GM12892 (cell line): ENCODE results near the gene FBXO15.

Source experiments
- DNase-seq: peaks from one replicate; pipeline ENCODE4 v3.0.0; 2011; ENCODE audit not compliant: insufficient read length
- FAIRE-seq: peaks from 2 replicates; lab custom pipeline; 2011; peaks lifted over from hg19 to GRCh38; lab: Jason Lieb, UNC
- POLR2A ChIP-seq: IDR thresholded peaks from 2 replicates; pipeline ENCODE4 v1.6.1; 2011; ENCODE audit warnings: low read depth, low read length, control low read depth
- POLR2AphosphoS5 ChIP-seq: IDR thresholded peaks from 2 replicates; pipeline ENCODE4 v1.6.1; 2011; ENCODE audit warnings: low read depth, low read length, control low read depth
- TAF1 ChIP-seq: IDR thresholded peaks from 2 replicates; pipeline ENCODE4 v1.6.1; 2011; ENCODE audit warnings: low read depth, mild to moderate bottlenecking, control low read depth, low read length, borderline replicate concordance

Gene FBXO15

DNA sequence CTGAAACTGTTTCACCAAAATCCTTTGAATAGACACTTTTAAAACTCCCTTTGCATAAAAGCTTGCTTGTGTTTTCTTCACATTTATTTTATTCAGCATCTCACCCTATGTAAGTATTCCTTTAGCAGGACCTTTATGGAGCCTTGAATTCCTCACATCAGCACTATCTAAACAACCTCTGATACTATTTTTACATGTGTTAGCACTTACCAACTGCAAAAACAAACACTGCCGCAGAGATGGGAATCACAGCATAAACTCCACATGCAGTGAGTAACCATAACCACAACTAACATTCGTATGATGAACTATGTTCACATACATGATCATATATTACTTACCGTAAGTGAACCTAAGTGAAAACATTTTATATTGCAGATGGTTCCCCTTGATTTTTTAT, 15.4 kb downstream of the FBXO15 start:
- TF ChIP-seq POLR2A (no peak), POLR2AphosphoS5 (no peak), TAF1 (no peak)
- FAIRE-seq = no peak
- no peak for DNase-seq

DNA sequence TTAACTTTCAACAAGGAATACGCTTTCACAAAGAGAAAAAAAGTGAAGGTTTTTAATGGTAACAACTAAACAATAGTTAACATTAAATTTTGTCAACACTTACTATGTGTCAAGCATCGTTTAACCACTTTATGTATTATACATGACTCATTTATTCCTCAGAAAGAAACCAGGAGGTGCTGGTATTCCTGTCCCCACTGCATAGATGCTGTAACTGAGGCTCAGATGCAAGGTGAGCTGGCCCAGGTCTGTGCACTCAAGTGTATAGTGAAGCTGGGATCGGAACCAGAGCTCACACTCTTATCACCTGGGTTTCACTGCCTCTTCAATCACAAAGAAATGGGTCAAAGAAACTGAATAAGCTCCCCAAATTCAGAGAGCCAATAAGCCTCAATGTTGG, 16.5 kb downstream of the FBXO15 start:
- DNase-seq = no peak
- FAIRE-seq = no peak
- no peak for TF ChIP-seq POLR2AphosphoS5
- TF ChIP-seq TAF1 = no peak
- no peak for TF ChIP-seq POLR2A

DNA sequence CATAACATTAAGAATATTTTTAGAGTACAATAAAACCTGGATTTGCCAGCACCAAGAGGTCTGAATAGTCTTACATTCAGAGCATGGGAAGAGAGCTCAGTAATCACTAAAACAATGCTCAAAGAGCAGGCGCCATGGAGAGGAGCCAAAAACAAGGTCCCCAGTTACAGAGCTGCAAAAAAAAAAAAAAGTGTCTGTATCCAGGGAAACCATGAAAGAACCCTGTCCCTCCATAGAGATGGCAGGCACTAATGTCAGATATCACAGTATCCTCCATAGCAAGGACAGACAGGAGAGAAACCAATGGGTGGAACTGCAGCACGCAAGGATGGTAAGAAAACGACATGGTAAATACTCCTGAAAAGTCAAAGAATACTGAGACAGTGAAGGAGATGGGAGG, 19.5 kb downstream of the FBXO15 start:
- no peak for TF ChIP-seq POLR2AphosphoS5
- TF ChIP-seq TAF1 = no peak
- no peak for TF ChIP-seq POLR2A
- FAIRE-seq = no peak

DNA sequence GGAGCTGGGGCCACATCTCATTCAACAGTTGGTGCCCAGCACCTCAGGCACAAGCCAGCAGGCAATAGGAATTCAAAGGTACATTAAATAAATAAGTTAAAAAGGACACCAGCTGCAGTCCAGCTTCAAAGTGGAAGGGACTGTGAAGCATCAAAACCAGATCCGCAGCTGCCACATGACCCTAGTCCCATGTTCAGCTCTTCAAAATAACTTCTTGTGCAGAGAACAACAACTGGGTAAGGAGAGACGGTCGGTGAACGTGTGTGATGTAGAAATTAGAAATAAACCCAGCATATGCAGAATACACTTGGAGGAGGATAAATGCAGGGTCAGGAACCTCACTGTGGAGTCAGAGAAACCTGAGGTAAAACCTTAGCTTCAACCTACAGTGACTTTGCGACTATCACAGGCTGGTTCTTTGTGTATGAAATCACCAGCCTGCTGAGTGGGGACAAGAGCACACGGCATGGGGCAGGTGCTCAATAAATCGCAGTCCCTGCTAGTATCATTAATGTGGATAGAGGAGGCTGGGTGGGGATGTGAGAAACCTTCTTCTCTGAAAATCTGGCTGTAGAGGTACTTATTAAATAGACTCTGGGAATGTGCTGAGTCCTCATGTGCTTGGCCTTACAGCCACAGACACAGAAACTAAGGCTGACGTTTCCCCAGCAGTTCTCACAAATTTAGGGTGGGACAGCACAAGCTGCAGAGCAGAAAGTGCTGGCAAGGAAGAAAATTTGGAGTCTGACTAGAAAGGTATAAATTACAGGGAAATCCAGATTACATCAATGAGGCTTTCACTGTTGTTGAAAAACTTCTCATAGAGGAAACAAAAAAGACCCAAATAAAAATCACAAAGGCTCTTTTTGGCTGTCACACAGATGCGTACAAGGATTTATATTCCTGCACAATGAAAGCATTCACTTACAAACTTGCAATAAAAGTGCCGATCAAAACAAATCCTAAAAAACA, 20.7 kb downstream of the FBXO15 start:
- no peak for TF ChIP-seq TAF1
- no peak for TF ChIP-seq POLR2AphosphoS5
- TF ChIP-seq POLR2A = no peak
- FAIRE-seq (no peak), DNase-seq (no peak)

More for the DNA sequence above, 19.5 kb downstream of the FBXO15 start:
- DNase-seq = no peak

DNA sequence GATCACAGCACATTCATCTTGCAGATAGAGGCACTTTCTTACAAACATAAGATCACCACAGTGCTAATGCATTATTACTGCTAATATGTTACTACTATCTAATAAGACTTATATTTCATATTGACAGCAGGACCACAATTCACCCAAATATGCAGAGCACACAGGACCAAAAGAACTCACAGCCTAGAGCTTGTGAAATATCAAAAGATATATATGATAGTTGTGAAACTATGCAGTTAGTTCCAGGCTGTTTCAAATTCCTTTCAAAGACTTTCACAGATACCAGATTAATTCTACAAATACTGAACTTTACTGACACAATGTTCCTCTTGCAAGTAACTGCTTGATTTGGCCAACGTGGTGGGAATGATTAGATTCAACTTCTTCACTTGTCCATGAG, 23.0 kb downstream of the FBXO15 start:
- TF ChIP-seq POLR2A (no peak), TAF1 (no peak)
- no peak for DNase-seq
- no peak for FAIRE-seq

DNA sequence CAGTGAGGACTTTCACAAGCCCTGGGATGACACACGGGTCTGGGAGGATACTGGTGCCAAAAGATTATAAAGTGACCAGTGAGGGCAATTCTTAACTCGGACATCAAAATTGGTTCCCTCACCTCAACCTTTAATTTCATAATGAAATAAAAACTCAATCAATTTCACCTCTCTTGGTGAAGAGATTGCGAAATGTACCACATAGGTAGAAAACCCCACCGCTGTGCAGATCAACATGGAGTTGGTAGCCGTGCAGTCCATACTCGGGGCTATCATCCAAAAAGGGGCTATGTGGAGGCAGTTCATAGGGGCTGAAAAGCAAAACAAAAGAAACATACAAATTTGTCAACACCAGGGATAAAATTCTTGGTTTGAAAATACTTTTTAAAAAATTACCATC, 24.4 kb downstream of the FBXO15 start:
- TF ChIP-seq POLR2A = no peak
- no peak for TF ChIP-seq TAF1
- TF ChIP-seq POLR2AphosphoS5 = no peak
- FAIRE-seq (no peak), DNase-seq (no peak)

DNA sequence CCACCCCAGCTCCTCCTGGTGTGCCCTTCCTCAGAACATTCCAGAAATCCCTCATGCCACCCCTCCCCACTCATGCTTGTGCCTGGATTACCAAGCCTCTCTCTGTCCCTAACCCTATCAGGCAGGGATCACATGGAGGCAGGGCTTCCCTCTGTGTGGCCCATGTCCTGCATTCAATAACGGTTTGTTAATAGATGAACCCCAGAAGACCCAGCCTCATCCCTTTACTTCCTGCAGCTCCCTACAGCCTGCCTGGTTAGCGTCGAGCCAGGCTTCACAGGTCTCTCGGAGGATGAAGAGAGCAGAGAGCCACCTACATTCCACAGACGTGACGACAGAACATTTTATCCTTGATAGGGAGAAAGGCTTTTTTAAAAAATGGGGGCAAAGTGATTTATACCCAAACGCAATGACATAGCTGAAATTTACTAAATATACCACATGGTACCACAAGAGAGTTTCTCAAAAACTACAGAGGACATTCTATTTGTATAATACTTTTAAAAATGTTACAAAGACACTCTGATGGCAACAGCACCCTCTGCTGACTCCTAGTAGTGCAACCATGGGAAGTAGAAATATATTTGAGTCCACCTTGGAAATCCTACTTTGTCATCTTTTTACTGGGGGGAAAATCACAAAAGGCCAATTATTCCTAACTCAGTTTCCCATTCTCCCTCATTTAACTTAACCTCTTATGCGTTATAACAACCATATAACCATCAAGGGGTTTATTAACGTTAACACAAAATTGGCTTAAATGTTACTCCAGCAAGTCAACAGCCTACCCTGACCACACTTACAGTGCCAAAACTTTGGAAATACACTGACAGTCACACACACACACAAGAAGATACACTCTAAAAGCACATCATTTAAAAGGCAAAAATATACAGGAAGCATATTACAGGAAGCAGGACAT, 30.7 kb downstream of the FBXO15 start:
- FAIRE-seq = no peak
- no peak for TF ChIP-seq TAF1
- no peak for DNase-seq

DNA sequence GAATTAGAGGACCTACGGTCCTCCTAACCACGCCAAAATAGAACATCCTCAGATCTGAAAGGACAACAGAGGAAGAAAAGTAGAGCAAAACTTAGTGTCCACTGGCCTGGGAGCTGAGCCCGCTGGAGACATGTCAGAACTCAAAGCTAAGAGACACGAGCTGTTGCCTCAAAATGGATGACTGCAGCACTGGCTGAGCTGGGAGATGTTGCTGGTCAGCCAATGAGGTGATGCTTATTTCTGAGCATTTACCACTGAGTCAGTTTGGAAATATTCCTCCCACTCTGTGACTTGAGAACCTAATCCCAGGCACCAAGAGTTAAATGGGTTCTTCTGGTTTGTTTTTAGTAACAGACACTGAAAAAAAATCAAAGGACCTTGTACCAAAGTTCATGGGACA, 32.6 kb downstream of the FBXO15 start:
- no peak for DNase-seq
- no peak for FAIRE-seq
- TF ChIP-seq POLR2A (no peak), POLR2AphosphoS5 (no peak), TAF1 (no peak)

DNA sequence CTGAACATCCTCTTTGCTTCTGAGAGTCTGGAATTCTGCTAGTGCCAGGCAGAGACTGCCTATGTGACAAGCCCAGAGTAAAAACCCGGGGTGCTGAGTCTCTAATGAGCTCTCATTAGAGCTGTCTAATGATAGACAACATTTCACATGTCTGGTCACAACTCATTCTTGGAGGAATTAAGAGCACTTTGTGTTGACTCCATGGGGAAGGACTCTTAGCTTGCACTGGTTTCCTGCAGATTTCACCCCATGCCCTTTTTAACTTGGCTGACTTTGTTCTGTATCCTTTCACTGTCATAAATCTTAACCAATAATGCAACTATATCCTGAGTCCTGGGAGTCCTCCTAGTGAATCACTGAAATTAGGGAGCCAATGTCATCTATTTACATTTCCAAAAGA, 33.5 kb downstream of the FBXO15 start:
- FAIRE-seq (no peak), DNase-seq (no peak)
- TF ChIP-seq POLR2A (no peak), POLR2AphosphoS5 (no peak)

DNA sequence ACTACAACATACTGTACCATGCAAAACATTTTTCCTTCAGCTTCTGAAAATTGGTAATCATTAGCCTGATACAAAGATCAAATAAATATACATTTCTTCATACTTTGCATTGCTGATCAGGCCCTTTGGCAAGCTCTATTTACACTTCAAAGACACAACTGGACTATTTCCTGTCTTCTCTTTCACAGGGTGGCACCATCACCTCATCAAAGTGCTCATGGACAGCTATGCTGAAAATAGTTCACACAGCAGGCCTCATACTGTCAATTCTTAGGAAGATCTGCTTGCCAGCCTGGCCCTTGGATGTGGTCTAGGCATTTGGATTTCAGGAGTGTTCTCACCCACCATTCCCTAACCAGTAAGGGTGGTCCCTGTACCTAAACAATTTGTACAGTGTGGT, 33.9 kb downstream of the FBXO15 start:
- no peak for FAIRE-seq

DNA sequence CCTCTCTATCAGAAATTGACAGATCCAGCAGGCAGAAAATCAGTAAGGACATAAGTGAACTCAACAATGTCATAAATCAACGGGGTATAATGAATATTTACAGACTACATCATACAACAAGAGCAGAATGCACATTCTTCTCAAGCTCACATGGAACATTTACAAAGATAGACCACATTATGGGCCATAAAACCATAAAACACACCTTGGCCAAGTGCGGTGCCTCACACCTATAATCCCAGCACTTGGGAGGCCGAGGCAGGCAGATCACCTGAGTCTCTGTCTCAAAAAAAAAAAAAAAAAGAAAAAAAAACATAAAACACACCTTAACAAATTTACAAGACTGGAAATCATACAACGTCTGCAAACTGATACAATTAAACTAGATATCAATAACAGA, 36.7 kb downstream of the FBXO15 start:
- DNase-seq (no peak), FAIRE-seq (no peak)
- TF ChIP-seq TAF1 (no peak), POLR2AphosphoS5 (no peak), POLR2A (no peak)

More for the DNA sequence above, 33.9 kb downstream of the FBXO15 start:
- no peak for DNase-seq
- TF ChIP-seq POLR2AphosphoS5 = no peak
- no peak for TF ChIP-seq TAF1
- no peak for TF ChIP-seq POLR2A

DNA sequence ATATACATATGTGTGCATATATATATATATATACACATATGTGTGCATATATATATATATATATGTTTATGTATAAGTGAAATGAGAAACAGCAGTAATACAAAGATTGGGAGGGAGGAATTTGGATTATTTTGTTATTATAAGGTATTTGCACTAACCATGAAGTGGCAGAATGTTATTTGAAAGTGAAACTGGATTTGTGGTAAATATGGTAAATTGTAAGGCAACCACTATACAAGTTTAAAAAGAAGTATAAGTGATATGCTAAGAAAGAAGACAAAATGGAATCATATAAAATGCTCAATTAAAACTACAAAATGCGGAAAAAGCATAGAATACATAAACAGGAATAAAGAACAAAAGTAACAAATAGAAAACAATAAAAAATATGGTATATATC, 37.5 kb downstream of the FBXO15 start:
- no peak for DNase-seq
- FAIRE-seq = no peak
- no peak for TF ChIP-seq POLR2AphosphoS5
- TF ChIP-seq POLR2A = no peak
- TF ChIP-seq TAF1 = no peak

DNA sequence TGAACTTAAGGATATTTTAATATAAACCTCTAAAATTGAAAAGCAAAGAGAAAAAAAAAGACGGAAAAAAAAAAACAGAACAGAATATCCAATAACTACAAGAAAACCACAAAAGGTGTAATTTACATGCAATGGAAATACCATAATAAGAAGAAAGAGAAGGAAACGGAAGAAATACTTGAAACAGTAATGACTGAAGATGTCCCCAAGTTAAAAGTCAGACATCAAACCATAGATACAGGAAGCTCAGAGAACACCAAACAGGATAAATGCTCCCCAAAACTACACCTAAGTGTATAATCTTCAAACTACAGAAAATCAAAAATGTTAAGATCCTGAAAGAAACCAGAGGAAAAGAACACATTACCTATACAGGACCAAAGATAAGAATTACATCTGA, 39.2 kb downstream of the FBXO15 start:
- TF ChIP-seq POLR2AphosphoS5 = no peak
- no peak for TF ChIP-seq POLR2A
- no peak for TF ChIP-seq TAF1
- no peak for FAIRE-seq
- DNase-seq = no peak
